HepG2 (cell line): ENCODE measurements around the gene DLG4. TPM values are rescaled to one million over a fixed set of nuclear protein-coding genes. Genes with fewer than 3 reads are reported as not detected.

Source experiments
- CEBPB ChIP-seq: IDR thresholded peaks from 2 replicates; pipeline ENCODE4 v1.6.1; 2011; ENCODE audit warnings: low read depth, low read length, improper control_type of control experiment, borderline replicate concordance
- ELF3 ChIP-seq: IDR thresholded peaks from 2 replicates; pipeline ENCODE4 v1.6.1; 2016; ENCODE audit warnings: missing genetic modification reagents, missing compliant biosample characterization
- FOXK1 ChIP-seq: sonication (generic); formaldehyde crosslinking; IDR thresholded peaks from 2 replicates; pipeline ENCODE4 v1.4.0; 2020; ENCODE audit warnings: low read depth, missing genetic modification reagents, borderline replicate concordance
- GABPA ChIP-seq, 2 experiments: IDR thresholded peaks; 2 replicates each; pipeline ENCODE4 v1.6.1; 2011 to 2016; ENCODE audit warnings: low read depth in 2 of 2, low read length in 1 of 2, missing biosample characterization in 1 of 2, missing genetic modification characterization in 1 of 2
- HOXA3 ChIP-seq: sonication (generic); formaldehyde crosslinking; IDR thresholded peaks from 2 replicates; pipeline ENCODE4 v1.5.0; 2020; ENCODE audit warnings: missing genetic modification reagents
- IKZF1 ChIP-seq: fragments of 450-650 bp; IDR thresholded peaks from 2 replicates; pipeline ENCODE4 v1.7.1; 2016
- ISL2 ChIP-seq: sonication (generic); formaldehyde crosslinking; IDR thresholded peaks from 2 replicates; pipeline ENCODE4 v1.5.0; 2020; ENCODE audit warnings: missing genetic modification reagents
- KAT8 ChIP-seq: IDR thresholded peaks from 2 replicates; pipeline ENCODE4 v1.6.1; 2016; ENCODE audit warnings: missing genetic modification reagents, missing compliant biosample characterization
- KDM2A ChIP-seq: sonication (generic); formaldehyde crosslinking; IDR thresholded peaks from 2 replicates; pipeline ENCODE4 v1.4.0; 2020; ENCODE audit warnings: low read depth, missing genetic modification reagents, borderline replicate concordance
- MTA1 ChIP-seq: sonication (generic); formaldehyde crosslinking; IDR thresholded peaks from 2 replicates; pipeline ENCODE4 v1.4.0; 2020; ENCODE audit warnings: missing genetic modification reagents, mild to moderate bottlenecking, borderline replicate concordance
- MXD4 ChIP-seq: IDR thresholded peaks from 2 replicates; pipeline ENCODE4 v1.6.1; 2016; ENCODE audit warnings: mild to moderate bottlenecking, missing biosample characterization, missing genetic modification reagents
- RARA ChIP-seq: IDR thresholded peaks from 2 replicates; pipeline ENCODE4 v1.6.1; 2016; ENCODE audit warnings: missing genetic modification reagents, missing compliant biosample characterization
- SUZ12 ChIP-seq: fragments of 150-350 bp; IDR thresholded peaks from 2 replicates; pipeline ENCODE4 v1.6.1; 2014; ENCODE audit warnings: low read depth, low read length
- ZFX ChIP-seq: sonication (generic); formaldehyde crosslinking; IDR thresholded peaks from 2 replicates; pipeline ENCODE4 v1.4.0; 2020; ENCODE audit warnings: mild to moderate bottlenecking, low read depth, missing genetic modification reagents, moderate library complexity
- ZNF235 ChIP-seq: sonication (generic); formaldehyde crosslinking; IDR thresholded peaks from 2 replicates; pipeline ENCODE4 v1.8.1; 2023; ENCODE audit warnings: mild to moderate bottlenecking, missing genetic modification reagents, borderline replicate concordance
- ZNF546 ChIP-seq: sonication (generic); formaldehyde crosslinking; conservative IDR thresholded peaks from 2 replicates; pipeline ENCODE4 v1.8.1; 2023; ENCODE audit warnings: mild to moderate bottlenecking, missing genetic modification reagents
- ZNF629 ChIP-seq: sonication (generic); formaldehyde crosslinking; conservative IDR thresholded peaks from 2 replicates; pipeline ENCODE4 v1.5.0; 2020; ENCODE audit warnings: missing genetic modification reagents
- ZNF674 ChIP-seq: sonication (generic); formaldehyde crosslinking; IDR thresholded peaks from 2 replicates; pipeline ENCODE4 v1.5.0; 2020; ENCODE audit warnings: low read depth, mild to moderate bottlenecking, missing genetic modification reagents
- polyA plus RNA-seq, 8 experiments: library from polyadenylated mRNA; depleted of rRNA in 3 of 8; stranded (reverse) in 7 of 8; unstranded in 1 of 8; fragments of >200 nt; fragmentation: Illumina TruSeq in 4 of 8; extraction: Trizol in 4 of 8; gene quantifications; 2 replicates each; pipeline versions ENCODE4 v1.2.1 to v1.2.3, GENCODE V29; 2011 to 2016; ENCODE audit warnings: low read depth in 4 of 8, missing spikeins in 1 of 8, mixed read lengths in 1 of 8; ENCODE audit not compliant: insufficient read depth in 1 of 8
- total RNA-seq, 5 experiments: library from RNA; depleted of rRNA; stranded (reverse); fragments of >200 nt; fragmentation: Illumina TruSeq; extraction: Trizol; gene quantifications; 2 replicates each; pipeline ENCODE4 v1.2.3, GENCODE V29; 2016; ENCODE audit warnings: low read depth in 1 of 5
- TF ChIP-seq, protein P1 (sequence below): sonication (generic); formaldehyde crosslinking; IDR thresholded peaks from 2 replicates; pipeline ENCODE4 v1.5.1; 2020; ENCODE audit warnings: mild to moderate bottlenecking, missing genetic modification reagents, moderate library complexity
- TF ChIP-seq, protein P2 (sequence below): IDR thresholded peaks from 2 replicates; pipeline ENCODE4 v1.6.1; 2012; ENCODE audit warnings: low read depth, low read length, improper control_type of control experiment
- TF ChIP-seq, protein P3 (sequence below): sonication (generic); formaldehyde crosslinking; IDR thresholded peaks from 2 replicates; pipeline ENCODE4 v1.4.0; 2020; ENCODE audit warnings: mild to moderate bottlenecking, missing genetic modification reagents

DLG4 gene
- total and polyA plus RNA-seq, 2 of the 13 experiments (the other 11 are each of a cell fraction or from before 2014, with no cell fraction given), result 0.71 to 4.3 TPM

DNA sequence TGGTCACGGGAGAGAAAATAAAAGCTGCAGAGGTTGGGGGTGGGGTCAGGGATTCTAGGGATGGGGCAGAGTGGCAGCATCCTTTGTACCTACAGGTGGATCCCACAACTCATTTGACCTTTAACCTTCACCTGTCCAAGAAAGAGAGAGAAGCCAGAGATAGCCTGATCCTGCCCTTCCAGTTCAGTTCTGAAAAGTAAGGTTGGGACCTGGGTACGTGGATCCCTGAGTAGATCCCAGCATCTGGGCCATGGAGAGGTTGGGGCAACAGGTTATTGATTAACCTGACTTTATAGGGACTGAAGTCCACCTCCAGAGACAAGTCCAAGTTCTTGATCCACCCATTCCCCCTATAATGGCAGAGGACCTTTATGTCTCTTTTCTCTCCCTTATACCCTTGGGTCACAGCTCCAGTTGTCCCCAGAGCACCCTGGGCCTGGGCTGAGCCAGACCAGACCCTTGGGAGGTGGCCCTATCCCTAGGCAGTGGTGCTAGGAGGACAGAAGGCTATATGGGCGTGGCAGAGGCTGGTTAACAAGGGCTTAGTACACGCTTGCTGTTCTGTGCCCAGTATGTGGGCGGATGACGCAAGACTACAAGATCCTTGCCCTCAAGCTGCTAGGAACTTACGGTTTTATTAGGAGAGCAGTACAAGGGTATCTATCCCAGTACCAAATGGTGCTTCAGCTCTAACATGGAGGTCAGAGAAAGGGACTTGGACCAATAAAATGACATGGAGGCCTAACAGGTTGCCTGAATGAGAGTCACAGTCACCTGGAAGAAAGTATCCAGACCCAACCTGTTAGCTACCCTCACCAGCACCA, 39.3 kb upstream of the DLG4 start (continued):
- TF ChIP-seq, protein P1, sequence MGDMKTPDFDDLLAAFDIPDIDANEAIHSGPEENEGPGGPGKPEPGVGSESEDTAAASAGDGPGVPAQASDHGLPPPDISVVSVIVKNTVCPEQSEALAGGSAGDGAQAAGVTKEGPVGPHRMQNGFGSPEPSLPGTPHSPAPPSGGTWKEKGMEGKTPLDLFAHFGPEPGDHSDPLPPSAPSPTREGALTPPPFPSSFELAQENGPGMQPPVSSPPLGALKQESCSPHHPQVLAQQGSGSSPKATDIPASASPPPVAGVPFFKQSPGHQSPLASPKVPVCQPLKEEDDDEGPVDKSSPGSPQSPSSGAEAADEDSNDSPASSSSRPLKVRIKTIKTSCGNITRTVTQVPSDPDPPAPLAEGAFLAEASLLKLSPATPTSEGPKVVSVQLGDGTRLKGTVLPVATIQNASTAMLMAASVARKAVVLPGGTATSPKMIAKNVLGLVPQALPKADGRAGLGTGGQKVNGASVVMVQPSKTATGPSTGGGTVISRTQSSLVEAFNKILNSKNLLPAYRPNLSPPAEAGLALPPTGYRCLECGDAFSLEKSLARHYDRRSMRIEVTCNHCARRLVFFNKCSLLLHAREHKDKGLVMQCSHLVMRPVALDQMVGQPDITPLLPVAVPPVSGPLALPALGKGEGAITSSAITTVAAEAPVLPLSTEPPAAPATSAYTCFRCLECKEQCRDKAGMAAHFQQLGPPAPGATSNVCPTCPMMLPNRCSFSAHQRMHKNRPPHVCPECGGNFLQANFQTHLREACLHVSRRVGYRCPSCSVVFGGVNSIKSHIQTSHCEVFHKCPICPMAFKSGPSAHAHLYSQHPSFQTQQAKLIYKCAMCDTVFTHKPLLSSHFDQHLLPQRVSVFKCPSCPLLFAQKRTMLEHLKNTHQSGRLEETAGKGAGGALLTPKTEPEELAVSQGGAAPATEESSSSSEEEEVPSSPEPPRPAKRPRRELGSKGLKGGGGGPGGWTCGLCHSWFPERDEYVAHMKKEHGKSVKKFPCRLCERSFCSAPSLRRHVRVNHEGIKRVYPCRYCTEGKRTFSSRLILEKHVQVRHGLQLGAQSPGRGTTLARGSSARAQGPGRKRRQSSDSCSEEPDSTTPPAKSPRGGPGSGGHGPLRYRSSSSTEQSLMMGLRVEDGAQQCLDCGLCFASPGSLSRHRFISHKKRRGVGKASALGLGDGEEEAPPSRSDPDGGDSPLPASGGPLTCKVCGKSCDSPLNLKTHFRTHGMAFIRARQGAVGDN, result peak; percentile 77
- TF ChIP-seq ZFX (CRISPR knock-in tag) (peak; percentile 45; the same call in 1 of the 2 replicates), ZNF235 (CRISPR knock-in tag) (peak; percentile 67; the same call in 1 of the 2 replicates), CEBPB (peak; percentile 95), SUZ12 (no peak), ELF3 (CRISPR knock-in tag) (0 out of 2 replicates have a peak, but pooled peaks have one; percentile 8), GABPA (IDR thresholded peaks at IDR 0.05; ENCODE audit: low read depth, low read length) (no peak), GABPA (CRISPR knock-in tag; IDR thresholded peaks at IDR 0.05; ENCODE audit: low read depth) (no peak), ZNF546 (CRISPR knock-in tag) (peak; percentile 51; the same call in 1 of the 2 replicates), ZNF674 (CRISPR knock-in tag) (no peak), ZNF629 (CRISPR knock-in tag) (no peak), MXD4 (CRISPR knock-in tag) (no peak), KAT8 (peak; percentile 35; the same call in 1 of the 2 replicates), HOXA3 (peak; percentile 48; the same call in 1 of the 2 replicates), FOXK1 (CRISPR knock-in tag) (peak; percentile 12; the same call in 1 of the 2 replicates), KDM2A (CRISPR knock-in tag) (peak; percentile 52; the same call in 1 of the 2 replicates), IKZF1 (no peak), MTA1 (CRISPR knock-in tag) (peak; percentile 80), RARA (CRISPR knock-in tag) (peak; percentile 60), ISL2 (CRISPR knock-in tag) (peak; percentile 50)
- TF ChIP-seq, protein P2, sequence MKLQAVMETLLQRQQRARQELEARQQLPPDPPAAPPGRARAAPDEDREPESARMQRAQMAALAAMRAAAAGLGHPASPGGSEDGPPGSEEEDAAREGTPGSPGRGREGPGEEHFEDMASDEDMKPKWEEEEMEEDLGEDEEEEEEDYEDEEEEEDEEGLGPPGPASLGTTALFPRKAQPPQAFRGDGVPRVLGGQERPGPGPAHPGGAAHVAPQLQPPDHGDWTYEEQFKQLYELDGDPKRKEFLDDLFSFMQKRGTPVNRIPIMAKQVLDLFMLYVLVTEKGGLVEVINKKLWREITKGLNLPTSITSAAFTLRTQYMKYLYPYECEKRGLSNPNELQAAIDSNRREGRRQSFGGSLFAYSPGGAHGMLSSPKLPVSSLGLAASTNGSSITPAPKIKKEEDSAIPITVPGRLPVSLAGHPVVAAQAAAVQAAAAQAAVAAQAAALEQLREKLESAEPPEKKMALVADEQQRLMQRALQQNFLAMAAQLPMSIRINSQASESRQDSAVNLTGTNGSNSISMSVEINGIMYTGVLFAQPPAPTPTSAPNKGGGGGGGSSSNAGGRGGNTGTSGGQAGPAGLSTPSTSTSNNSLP, result peak; percentile 63
- TF ChIP-seq, protein P3, sequence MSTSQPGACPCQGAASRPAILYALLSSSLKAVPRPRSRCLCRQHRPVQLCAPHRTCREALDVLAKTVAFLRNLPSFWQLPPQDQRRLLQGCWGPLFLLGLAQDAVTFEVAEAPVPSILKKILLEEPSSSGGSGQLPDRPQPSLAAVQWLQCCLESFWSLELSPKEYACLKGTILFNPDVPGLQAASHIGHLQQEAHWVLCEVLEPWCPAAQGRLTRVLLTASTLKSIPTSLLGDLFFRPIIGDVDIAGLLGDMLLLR (CRISPR knock-in tag), result 0 out of 2 replicates have a peak, but pooled peaks have one; percentile 43
